ENCODE measurements around the gene FSTL5. TPM values are rescaled to one million over a fixed set of nuclear protein-coding genes. Genes with fewer than 3 reads are reported as not detected.
"Not testable (repeated sequence)": the region's sequence is repeated elsewhere in the genome, so short reads cannot be mapped to it uniquely, and the experiment has no call there.

The FSTL5 gene
- total RNA-seq, 2 donors from 2014 or later, result 0.14 TPM; not detected in 1

DNA sequence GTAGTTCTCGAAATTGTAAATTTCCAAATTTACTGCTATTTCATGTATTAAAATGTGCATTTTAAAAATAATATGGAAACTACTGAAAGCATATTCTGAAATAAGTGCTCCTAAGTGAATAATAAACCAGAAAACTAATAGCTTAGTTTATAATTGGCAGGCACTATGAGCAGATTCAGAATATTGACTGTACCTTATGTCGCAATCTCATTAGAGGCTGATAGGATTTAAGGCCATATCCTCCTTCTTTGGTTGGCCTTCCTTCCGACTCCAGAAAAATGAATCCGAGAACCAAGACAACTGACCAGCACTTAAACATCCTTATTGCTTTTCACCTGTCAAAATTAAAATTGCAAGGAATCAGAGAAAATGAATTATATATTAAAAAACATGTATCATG, 52.7 kb downstream of the FSTL5 start:
- no peak for ATAC-seq
- intact Hi-C loops (cut with DNase I, micrococcal nuclease), result no loop called here

DNA sequence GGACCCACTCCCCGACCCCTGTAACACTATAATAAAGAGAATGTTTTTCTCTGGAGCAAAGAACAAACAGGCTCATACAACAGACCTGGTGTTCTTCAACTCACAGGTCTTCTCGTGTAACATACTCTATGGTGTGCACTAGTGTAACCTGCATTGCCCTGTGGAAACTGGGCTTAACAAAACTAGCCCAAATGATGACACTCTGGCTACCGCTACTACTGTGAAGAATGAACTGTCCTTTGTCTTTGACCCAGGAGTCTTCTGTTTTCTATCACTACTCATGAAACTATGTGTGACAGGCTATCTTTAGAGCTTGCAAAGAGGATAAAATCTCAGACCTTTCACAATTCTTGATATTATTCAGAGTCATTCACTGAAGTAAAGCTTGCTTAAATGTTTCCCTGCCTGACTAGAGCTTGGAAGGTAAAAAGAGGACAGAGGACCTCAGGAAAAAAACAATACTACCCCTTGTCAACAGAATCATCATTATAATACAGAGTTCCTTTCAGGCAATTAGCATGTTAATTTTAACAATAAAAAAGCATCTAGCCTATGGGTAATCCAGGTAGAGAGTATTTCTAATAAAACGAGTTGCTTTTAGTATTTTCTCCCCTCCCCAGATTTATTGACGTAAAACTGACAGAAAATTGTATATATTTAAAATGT, 59.2 kb downstream of the FSTL5 start:
- intact Hi-C loops (cut with DNase I, micrococcal nuclease), result no loop called here
- no peak for ATAC-seq
- DNase-seq, result no peak

More for the DNA sequence above, 52.7 kb downstream of the FSTL5 start:
- DNase-seq, result no peak

DNA sequence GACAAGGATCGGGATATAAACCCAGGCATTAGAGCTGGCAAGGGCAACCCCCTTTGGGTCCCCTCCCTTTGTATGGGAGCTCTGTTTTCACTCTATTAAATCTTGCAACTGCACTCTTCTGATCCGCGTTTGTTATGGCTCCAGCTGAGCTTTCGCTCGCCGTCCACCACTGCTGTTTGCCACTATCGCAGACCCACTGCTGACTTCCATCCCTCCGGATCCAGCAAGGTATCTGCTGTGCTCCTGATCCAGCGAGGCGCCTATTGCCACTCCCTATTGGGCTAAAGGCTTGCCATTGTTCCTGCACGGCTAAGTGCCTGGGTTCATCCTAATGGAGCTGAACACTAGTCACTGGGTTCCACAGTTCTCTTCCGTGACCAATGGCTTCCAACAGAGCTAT, 59.9 kb downstream of the FSTL5 start:
- DNase-seq; intact Hi-C loops (cut with DNase I, micrococcal nuclease); ATAC-seq: not testable (repeated sequence)

DNA sequence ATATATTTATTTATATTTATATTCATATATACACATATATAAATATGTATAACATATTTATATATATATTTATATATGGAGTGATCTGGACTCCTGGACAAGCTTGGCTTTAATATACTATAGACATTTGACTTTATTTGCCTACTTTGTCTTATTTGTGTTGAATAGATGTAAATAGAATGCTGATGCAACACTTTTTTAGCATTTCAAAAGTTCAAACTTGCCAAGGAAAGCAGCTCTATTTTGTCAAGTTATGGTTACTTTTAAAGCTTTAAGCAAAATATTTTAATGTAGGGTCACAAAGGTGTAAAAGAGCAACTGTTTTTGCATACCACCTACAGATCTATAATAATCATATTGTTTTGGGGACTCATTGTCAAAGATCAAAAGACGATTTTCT, 61.1 kb downstream of the FSTL5 start:
- ATAC-seq, result no peak
- DNase-seq, result no peak
- intact Hi-C loops (cut with DNase I, micrococcal nuclease), result no loop called here

DNA sequence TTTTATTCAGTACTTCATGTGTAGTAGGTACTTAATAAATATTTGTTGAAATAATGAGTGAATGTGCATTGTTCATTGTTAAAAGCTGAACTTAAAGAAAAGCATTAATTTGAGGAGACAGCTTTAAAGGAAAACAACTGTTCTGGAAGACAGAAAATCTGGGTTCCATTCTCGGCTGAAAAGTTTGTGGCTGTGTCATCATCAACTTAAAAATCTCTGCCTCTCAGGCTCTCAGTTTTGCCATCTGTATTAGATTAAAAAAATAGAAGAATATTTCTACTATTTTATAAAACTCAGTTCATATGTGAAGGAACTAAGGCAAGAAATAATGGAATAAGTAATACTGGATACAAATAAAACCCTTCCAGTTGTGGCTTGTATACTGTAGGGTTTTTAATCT, 62.5 kb downstream of the FSTL5 start:
- ATAC-seq (no peak), DNase-seq (no peak)
- intact Hi-C loops (cut with DNase I, micrococcal nuclease), result no loop called here

DNA sequence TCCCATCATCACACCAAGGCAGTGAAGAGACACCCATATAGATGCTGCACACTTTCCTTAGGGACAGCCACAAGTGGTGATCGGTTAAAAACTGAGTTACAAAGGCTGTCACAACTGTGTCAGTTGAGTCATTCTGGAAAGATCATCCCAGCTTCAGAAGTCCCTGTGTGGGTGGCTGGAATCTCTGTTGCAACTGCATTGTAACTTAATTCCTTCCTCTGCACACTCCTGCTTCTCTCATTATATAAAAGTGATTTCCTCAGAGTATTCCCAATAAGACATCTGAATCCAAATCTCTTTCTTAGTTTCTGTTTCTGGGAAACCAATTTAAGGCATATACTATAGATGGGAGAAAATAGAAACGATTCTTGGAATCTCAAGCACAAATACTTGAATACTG, 88.1 kb downstream of the FSTL5 start:
- intact Hi-C loops (cut with DNase I, micrococcal nuclease), result no loop called here
- ATAC-seq, result no peak
- no peak for DNase-seq

DNA sequence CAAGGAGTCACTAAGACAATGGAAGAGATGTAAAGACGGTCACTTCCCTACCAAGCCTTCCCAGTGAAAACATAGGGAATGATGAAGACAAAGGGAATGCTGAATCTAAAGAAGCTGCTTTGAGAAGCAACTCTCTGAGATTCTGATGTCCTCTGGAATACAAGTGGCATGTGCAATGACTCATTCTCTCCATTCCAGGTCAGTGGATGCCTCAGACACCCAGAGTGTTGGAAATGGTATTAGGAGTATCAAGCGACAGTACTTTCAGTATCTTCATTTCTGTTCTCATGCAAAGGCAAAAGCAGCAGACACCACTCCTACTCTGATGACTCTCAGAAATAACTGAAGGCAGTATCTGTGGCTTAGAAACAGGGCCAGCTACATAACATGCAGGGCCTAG, 102.6 kb downstream of the FSTL5 start:
- no peak for ATAC-seq
- intact Hi-C loops (cut with DNase I, micrococcal nuclease), result no loop called here
- no peak for DNase-seq

DNA sequence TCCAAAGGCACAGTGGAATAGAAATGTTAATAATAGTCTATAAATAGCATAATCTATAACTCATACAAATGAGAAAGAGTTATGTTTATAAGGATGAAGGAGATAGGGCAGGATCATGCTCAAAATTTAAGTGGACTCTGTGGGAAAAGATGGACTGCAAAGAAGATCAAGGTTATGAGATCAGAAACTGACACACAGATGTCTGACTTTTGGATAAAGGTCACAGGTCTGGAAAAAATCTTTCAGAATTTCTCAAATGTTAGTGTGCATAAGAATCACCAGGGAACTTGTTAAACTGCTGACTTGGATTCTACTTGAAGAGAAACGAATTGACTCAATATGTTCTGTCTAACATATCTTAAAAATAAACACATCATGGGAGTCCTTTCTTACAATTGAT, 104.1 kb downstream of the FSTL5 start:
- intact Hi-C loops (cut with DNase I, micrococcal nuclease), result no loop called here
- DNase-seq, result no peak
- no peak for ATAC-seq

DNA sequence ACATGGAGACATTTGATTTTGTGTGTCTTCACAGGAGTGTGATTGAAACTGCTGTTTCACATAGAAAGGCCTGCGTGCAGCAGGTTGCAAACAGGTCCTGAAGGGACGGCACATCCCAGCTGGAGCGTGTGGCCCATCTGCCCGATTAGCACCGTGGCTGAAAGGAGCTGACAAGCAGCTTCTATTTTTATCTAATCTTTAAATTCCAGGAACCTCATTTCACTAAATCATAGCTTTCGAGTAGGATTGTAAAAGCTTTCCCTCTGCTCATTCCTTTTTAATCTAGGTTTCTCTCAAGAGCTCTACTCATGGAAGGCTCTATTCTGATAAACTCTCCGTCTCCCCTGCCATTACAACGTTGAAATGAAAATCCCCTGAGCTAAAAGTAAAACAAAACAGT, 106.8 kb downstream of the FSTL5 start:
- intact Hi-C loops (cut with DNase I, micrococcal nuclease), result no loop called here
- DNase-seq (no peak), ATAC-seq (no peak)

DNA sequence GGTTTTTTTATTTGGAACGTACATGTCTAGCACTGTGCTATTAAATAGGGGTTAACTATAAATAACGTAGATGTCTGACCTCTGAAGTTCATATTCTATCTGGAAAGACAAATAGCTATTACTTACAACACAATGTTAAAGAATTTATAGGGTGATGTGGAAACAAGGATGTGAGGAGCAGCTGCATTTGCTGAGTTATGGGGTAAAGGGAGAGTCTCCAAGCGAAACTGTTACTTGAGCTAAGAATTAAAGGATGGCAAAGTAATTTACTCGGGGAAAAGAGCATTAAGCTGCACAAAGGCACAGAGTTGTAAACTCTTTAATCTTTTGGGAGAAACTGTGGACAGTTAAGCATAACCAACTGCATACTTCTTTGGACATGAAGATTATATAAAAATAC, 117.7 kb downstream of the FSTL5 start:
- no peak for ATAC-seq
- intact Hi-C loops (cut with DNase I, micrococcal nuclease), result no loop called here
- DNase-seq, result no peak

DNA sequence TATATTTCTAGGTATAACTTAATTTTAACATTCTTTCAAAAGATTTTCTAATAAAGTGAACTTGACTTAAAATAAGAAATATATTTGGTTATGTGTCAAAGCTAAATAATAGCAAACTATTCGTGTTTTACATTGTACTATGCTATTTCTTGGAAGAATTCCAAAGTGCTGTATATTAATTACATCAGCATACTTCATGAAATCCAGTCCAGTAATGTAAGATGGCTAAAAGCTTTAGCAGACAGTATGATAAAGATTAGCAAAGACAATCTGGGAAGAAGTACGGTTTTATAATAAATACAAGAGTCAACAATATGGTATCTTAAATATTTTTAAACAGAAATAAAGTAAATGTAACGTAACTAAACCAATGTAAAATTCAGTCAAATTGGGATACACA, 125.7 kb downstream of the FSTL5 start:
- ATAC-seq, result no peak
- no peak for DNase-seq
- intact Hi-C loops (cut with DNase I, micrococcal nuclease), result no loop called here

DNA sequence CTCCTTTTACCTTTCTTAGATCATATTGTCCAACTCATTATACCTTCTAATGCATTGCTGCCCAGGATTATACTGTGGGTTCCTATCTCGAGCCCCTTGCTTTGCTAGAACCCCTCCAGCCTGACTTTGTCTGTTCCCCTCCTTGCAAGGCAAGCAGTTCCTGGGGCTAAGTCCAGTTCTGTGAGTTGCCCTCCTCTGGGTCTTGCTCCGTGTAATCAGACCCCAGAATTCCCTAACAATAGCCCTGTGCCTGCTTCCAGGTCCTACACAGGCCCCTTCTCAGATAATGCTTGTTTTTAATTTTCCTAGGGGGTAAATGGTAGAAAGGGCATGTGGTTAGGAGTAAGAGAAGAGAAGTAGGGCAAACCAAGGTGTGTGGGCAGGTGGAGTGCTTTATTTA, 145.9 kb downstream of the FSTL5 start:
- ATAC-seq (no peak), DNase-seq (no peak)
- intact Hi-C loops (cut with DNase I, micrococcal nuclease), result no loop called here

DNA sequence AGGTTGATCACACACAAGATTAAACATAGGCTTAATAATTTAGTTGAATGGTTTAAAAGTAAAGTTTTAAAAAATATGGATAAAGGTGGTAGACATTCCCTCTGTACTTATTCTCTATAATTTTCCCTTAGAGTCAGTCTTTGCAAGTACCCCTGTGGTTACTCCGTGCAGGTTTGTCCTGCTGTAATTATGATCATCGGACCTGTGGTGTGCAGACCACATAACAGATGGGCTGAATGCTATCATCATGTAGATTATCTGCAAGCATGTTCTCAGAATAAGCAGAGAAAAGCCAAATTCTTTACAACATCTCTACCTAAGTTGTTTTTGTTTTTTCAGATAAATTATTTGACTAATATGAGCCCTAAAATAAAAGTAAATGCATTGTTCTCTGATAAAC, 146.8 kb downstream of the FSTL5 start:
- DNase-seq (no peak), ATAC-seq (no peak)
- intact Hi-C loops (cut with DNase I, micrococcal nuclease), result no loop called here

DNA sequence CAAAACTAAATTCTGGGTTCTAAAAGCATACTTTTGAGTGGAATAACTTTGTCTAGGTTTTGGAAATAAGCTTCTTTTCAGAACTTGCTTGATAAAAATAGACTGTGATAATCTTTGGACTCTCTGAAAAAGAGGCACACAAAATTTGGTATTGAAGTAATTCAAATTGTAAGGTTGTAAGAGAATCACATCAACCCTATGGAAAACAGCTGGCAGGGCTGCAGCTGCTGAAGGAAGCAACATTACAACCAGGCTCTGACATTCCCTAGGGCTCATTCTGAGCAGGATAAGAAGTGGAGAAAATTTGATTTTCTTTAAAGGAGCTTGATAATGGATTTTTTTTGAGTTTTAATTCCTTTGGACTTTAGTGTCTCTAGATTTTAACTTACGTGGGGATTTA, 147.6 kb downstream of the FSTL5 start:
- no peak for DNase-seq
- ATAC-seq, result no peak
- intact Hi-C loops (cut with DNase I, micrococcal nuclease), result no loop called here

DNA sequence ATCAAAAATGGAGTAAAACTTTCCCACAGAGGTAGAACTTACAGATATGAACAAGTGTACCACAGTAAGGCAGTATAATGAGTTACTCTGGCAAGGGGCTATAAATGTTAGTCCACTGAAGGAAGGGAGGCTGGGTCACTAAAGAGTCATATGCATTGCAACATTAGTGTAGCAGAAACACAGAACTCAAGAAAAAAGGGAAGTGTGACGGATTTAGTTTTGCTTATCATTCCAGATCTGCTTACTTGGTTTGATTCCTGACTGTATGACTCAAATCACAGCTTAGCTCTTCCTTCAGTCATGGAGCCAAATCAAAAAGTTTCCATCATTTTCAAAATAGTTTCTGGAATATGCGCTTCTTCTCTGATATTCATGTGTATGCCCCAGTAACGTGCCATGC, 148.7 kb downstream of the FSTL5 start:
- no peak for ATAC-seq
- no peak for DNase-seq
- intact Hi-C loops (cut with DNase I, micrococcal nuclease), result no loop called here

DNA sequence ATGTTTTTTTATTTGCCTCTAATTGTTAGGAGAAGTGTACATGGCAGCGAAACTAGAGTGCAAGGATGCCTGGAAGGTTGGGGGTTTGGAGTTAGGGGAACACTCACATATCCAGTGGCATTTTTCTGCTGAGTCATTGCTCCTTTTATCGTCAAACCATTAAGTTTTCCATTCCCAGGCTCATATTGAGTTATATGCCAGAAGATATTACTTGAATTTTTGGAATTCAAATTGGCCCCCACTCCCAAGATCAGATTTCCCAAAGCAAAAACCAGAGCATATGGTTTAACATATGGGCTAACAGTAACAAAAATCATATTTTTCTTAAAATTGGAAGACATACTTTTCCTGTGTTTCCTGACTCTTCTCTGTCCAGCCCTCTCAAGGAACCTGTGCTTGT, 152.7 kb downstream of the FSTL5 start:
- intact Hi-C loops (cut with DNase I, micrococcal nuclease), result no loop called here
- DNase-seq (no peak), ATAC-seq (no peak)

DNA sequence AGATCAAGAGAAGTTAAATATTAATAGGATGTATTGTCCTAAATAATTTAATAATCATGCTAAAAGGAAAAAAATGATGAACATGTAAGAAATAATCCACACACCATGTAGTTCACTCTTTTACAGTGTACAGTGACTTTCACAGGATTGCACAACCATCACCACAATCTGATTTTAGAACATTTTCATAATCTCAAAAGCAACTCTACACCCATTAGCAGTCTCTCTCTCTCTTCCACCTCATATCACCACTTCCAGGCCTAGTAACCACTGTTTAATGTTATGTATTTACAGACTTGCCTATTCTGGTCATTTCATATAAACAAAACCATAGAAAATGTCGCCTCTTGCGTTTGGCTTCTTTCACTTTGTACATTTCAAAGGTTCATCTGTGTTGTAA, 153.4 kb downstream of the FSTL5 start:
- DNase-seq, result no peak
- intact Hi-C loops (cut with DNase I, micrococcal nuclease), result no loop called here
- ATAC-seq, result no peak

DNA sequence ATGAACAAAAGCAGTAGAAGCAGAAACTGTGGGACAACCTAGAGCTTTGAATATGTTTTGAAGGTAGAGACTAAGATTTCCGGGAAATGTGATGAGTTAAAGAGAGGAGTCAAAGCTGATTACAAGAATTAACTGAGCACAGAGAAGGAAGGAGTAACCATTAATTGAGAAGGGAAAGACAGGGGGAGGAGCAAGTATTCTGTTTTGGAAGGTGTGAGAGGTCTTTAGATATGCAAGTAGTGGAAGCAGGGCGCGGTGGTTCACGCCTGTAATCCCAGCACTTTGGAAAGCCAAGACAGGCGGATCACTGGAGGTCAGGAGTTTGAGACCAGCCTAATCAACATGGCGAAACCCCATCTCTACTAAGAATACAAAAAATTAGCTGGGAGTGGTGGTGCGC, 171.5 kb downstream of the FSTL5 start:
- intact Hi-C loops (cut with DNase I, micrococcal nuclease), result no loop called here
- no peak for DNase-seq
- no peak for ATAC-seq

DNA sequence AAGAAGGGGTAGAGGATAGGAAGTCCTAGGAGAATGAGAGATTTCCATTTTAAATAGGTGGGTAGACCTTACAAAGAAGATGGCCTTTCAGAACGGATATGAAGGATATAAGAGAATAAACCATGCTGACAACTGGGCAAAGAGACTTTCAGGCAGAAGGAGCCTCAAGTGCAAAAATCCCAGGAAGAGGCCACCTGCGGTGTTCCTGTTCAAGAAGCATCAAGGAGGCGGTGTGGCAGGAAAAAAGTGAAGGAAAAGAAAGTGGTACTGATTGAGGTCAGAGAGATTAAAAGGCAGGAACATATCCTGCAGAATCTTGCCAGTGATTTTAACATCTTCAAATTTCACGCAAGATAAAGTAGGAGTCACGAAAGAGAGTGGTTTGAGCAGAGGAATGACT, 172.0 kb downstream of the FSTL5 start:
- DNase-seq (no peak), ATAC-seq (no peak)
- intact Hi-C loops (cut with DNase I, micrococcal nuclease), result no loop called here

DNA sequence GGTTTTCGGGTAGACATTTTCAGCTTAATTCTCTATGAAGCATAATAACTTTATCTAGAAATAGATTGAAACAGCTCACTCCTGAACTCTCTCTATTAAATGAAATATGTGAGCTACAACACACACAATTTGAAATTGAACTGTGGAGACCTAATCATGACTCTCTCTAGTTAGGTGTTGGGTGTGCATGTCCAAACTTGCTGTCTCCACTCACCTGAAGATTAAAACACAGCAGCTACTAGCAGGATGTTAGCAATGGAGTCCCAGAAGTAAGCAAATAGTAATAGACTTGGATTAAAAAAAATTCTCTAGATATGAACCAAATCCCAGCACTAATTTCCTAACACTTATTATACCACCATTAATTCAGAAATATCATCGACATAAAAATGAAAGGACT, 173.1 kb downstream of the FSTL5 start:
- ATAC-seq, result no peak
- no peak for DNase-seq
- intact Hi-C loops (cut with DNase I, micrococcal nuclease), result no loop called here

DNA sequence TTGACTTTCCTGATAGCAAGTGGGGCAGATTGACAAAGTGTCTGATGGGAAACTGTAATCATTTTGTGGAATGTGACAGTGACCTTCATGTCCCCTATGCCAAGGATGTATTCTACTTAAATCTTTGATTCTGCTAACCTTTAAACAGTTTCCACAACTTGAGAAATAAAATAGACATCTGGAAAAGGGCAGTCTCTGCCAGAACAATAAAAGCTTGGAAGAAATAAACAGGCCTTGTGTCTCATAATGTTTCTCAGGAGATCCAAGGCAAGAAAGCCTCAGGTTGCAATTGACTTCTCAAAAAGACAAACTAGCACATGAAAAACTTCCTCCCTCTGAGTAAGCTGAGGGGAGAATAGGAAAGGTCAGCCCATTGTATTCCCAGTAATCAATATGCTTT, 174.9 kb downstream of the FSTL5 start:
- no peak for DNase-seq
- intact Hi-C loops (cut with DNase I, micrococcal nuclease), result no loop called here
- ATAC-seq, result no peak

DNA sequence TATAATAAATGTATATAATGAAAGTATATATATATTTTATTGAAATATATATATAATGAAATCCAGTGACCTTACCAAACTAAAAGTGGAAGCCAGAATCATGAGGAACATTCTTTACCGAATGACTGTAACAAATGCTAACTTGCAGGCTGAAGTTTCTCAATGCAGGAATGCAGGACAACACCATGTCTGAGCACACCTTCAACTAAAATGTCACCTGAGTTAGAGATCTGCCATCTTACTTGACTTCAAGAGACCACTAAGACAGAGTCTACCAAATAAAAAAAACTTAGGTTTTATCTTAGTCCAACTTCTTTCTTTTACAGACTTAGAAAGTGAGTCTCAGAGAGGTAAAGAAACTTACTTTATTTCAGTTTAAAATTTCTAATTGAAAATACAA, 176.2 kb downstream of the FSTL5 start:
- intact Hi-C loops (cut with DNase I, micrococcal nuclease), result no loop called here
- DNase-seq (no peak), ATAC-seq (no peak)

All from left colon (tissue), 2 donors.